Ovary (tissue), 9 donors: Measurements from ENCODE around the gene ASB15. TPM values are rescaled to one million over a fixed set of nuclear protein-coding genes. Genes with fewer than 3 reads are reported as not detected.

Experiments
- DNase-seq, 5 donors: peaks; one replicate each; pipeline ENCODE4 v3.0.0-alpha.2; 2019 to 2020
- H3K27ac ChIP-seq, 2 donors: fragments of 200-600 bp; one replicate each; pipeline versions ENCODE4 v1.5.1 to v1.8.0; 2019 to 2022
- H3K27me3 ChIP-seq: fragments of 200-600 bp; one replicate; pipeline ENCODE4 v1.8.0; 2022
- H3K36me3 ChIP-seq: fragments of 200-600 bp; sonication (generic); one replicate; pipeline ENCODE4 v1.5.1; 2019
- H3K4me1 ChIP-seq: one replicate; pipeline ENCODE4 v1.8.1; 2013; ENCODE audit warnings: mild to moderate bottlenecking, moderate library complexity; ENCODE audit not compliant: insufficient read depth
- H3K4me3 ChIP-seq: fragments of 200-600 bp; sonication (generic); one replicate; pipeline ENCODE4 v1.5.1; 2017
- H3K9me3 ChIP-seq, 2 donors: fragments of 200-600 bp in 1 of 2; sonication (generic) in 1 of 2; one replicate each; pipeline versions ENCODE4 v1.5.1 to v1.8.1; 2013 to 2019; ENCODE audit warnings: mild to moderate bottlenecking in 1 of 2, moderate library complexity in 1 of 2
- CTCF ChIP-seq, 3 donors: fragments of 450-650 bp in 2 of 3; fragments of 200-600 bp in 1 of 3; IDR thresholded peaks; one replicate each; pipeline versions ENCODE4 v1.5.1 to v1.8.0; 2016 to 2022; ENCODE audit warnings: antibody characterized with exemption in 3 of 3, mild to moderate bottlenecking in 1 of 3
- EP300 ChIP-seq: sonication (generic); formaldehyde crosslinking; IDR thresholded peaks from one replicate; pipeline ENCODE4 v1.6.1; 2017; ENCODE audit warnings: antibody characterized with exemption
- POLR2A ChIP-seq: fragments of 450-650 bp; IDR thresholded peaks from one replicate; pipeline ENCODE4 v1.6.1; 2017; ENCODE audit warnings: antibody characterized with exemption, mild to moderate bottlenecking, moderate library complexity
- WGBS, 3 donors: extraction: QIAGEN DNeasy Blood & Tissue Kit in 1 of 3; methylation state at CpG; one replicate each; pipeline versions ENCODE4 v1.1.5 to v1.1.7; 2013 to 2017; 5-methylcytosine and 5-hydroxymethylcytosine counted together
- intact Hi-C, 4 donors: fragments of 100-400 bp; cut with DNase I; formaldehyde crosslinking; loops; one replicate each; pipeline versions ENCODE4 v1.11.0 to v1.15.1; 2022 to 2023
- polyA plus RNA-seq, 2 donors: library from polyadenylated mRNA; stranded (reverse); fragments of 200-250 nt in 1 of 2; fragments of 350-450 nt in 1 of 2; fragmentation: Illumina TruSeq in 1 of 2; extraction: RNeasy Lipid Tissue Mini Kit (QIAGEN cat#74804) in 1 of 2; gene quantifications; one replicate each; pipeline ENCODE4 v1.2.3, GENCODE V29; 2013 to 2014
- total RNA-seq, 7 donors: library from RNA; depleted of rRNA in 2 of 7; stranded (reverse); fragments of >200 nt in 2 of 7; fragmentation: NEBNext Ultra II Directional in 3 of 7; extraction: Animal tissue kit (Norgen Biotek cat#: 25700) in 3 of 7; gene quantifications; one replicate each; pipeline versions ENCODE4 v1.1.0 to v1.2.4, GENCODE V29; 2016 to 2023
- donor health status: DM: no; HTN: no; CAD: no; lungs with moderate emphysema.
- donor health status: DM: no; HTN: no; CAD: no.
- donor health status: Bipolar disorder and iron deficiency.
- donor health status: DM: yes; HTN: yes; CAD: no.
- donor health status: DM: no; HTN: no; CAD: no.
- donor health status: DM: yes; HTN: yes; CAD: no.

ASB15 gene
- total and polyA plus RNA-seq, 9 donors = not detected

DNA sequence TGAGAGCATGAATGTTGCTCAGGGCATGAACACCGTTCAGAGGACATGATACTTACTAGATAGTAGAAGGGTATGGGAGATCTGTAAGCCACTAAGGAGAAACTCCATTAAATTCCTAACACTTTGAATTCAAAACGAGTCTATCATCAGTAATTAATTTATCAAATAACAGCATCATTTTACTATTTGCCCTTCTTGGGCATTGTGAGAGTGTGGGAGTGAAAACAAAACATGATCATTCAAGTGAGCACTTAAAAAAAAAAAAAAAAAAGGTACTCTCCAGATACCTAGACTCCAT, 20.5 kb upstream of the ASB15 start:
- no peak overlapping the region for H3K27ac ChIP-seq
- no peaks in the 10 kb centered on the region for H3K9me3 ChIP-seq
- no peak for TF ChIP-seq CTCF (IDR thresholded peaks at IDR 0.05)
- TF ChIP-seq POLR2A = no peak
- TF ChIP-seq EP300 = no peak
- 8 to 14% (median 11%) methylated on average over 2 of the region's 2 CpGs for WGBS, 3 donors
- no peak overlapping the region for H3K4me3 ChIP-seq
- no peaks in the 10 kb centered on the region for H3K36me3 ChIP-seq
- H3K4me1 ChIP-seq = no peaks in the 10 kb centered on the region
- DNase-seq = no peak
- intact Hi-C loops = loop anchor here in 1 of 4 donors (5.0 kb wide), 1 partner anchor 291 kb away; no protein-coding TSS in a partner anchor
- H3K27me3 ChIP-seq = no peaks in the 10 kb centered on the region

- no peak overlapping the region for H3K4me3 ChIP-seq
- H3K27me3 ChIP-seq = no peaks in the 10 kb centered on the region
- no peaks in the 10 kb centered on the region for H3K9me3 ChIP-seq
- no peak overlapping the region for H3K27ac ChIP-seq
- H3K36me3 ChIP-seq = no peaks in the 10 kb centered on the region
- no peak for TF ChIP-seq POLR2A
- no peak for TF ChIP-seq CTCF (IDR thresholded peaks at IDR 0.05)
- no peak for TF ChIP-seq EP300
- no peak for DNase-seq
- no peaks in the 10 kb centered on the region for H3K4me1 ChIP-seq
- WGBS, 3 donors = 88 to 92% (median 91%) methylated on average over 4 of the region's 4 CpGs
- intact Hi-C loops = loop anchor here in 1 of 4 donors (5.0 kb wide), 1 partner anchor 288 kb away; no protein-coding TSS in a partner anchor
These were observed 17.8 kb upstream of the ASB15 start for GRCh38 chr7:123583821-123584220.

DNA sequence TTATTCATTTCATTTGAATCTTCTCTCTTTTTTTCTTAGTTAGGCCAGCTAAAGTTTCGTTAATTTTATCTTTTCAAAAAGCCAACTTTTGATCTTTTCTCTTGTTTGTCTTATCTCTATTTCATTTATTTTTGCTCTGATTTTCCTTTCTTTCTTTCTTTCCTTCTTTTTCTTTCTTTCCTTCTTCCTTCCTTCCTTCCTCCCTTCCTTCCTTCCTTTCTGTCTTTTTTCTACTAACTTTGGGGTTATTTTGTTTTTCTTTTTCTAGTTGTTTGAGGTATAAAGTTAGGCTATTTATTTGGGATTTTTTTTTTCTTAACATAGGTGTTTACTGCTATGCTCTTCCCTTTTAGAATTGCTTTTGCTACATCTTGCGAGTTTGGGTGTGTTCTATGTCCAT, 13.2 kb upstream of the ASB15 start:
- Histone ChIP-seq H3K36me3 (no peaks in the 10 kb centered on the region), H3K4me3 (no peak overlapping the region), H3K4me1 (no peaks in the 10 kb centered on the region), H3K27ac (no peak overlapping the region), H3K27me3 (no peaks in the 10 kb centered on the region), H3K9me3 (no peaks in the 10 kb centered on the region)
- no peak for DNase-seq
- WGBS, 3 donors = 93 to 96% (median 95%) methylated on average over 2 of the region's 2 CpGs
- TF ChIP-seq EP300 (no peak), CTCF (IDR thresholded peaks at IDR 0.05) (no peak), POLR2A (no peak)
- intact Hi-C loops = no loop called here

- no peaks in the 10 kb centered on the region for H3K27me3 ChIP-seq
- no peaks in the 10 kb centered on the region for H3K36me3 ChIP-seq
- no peak for TF ChIP-seq POLR2A
- TF ChIP-seq EP300 = no peak
- no peak for TF ChIP-seq CTCF (IDR thresholded peaks at IDR 0.05)
- 73 to 83% (median 77%) methylated on average over 10 of the region's 10 CpGs for WGBS, 3 donors
- H3K27ac ChIP-seq = no peak overlapping the region
- H3K4me1 ChIP-seq = no peaks in the 10 kb centered on the region
- no peak overlapping the region for H3K4me3 ChIP-seq
- DNase-seq = no peak
- no peaks in the 10 kb centered on the region for H3K9me3 ChIP-seq
- intact Hi-C loops = no loop called here
These were observed 6.8 kb upstream of the ASB15 start for GRCh38 chr7:123594813-123595241.

GRCh38 chr7:123598657-123599056, 3.0 kb upstream of the ASB15 start:
- Histone ChIP-seq H3K4me1 (no peaks in the 10 kb centered on the region), H3K27me3 (no peaks in the 10 kb centered on the region), H3K4me3 (no peak overlapping the region), H3K9me3 (no peaks in the 10 kb centered on the region), H3K36me3 (no peaks in the 10 kb centered on the region), H3K27ac (no peak overlapping the region)
- TF ChIP-seq EP300 (no peak), POLR2A (no peak), CTCF (IDR thresholded peaks at IDR 0.05) (no peak)
- DNase-seq = no peak
- 19 to 39% (median 23%) methylated on average over 3 of the region's 3 CpGs for WGBS, 3 donors
- intact Hi-C loops = no loop called here
